ENCODE results near the gene GPSM3. TPM values are rescaled to one million over a fixed set of nuclear protein-coding genes. Genes with fewer than 3 reads are reported as not detected.

Gene GPSM3
- total RNA-seq, 1 experiment from 2014 or later = 2.0 TPM

- intact Hi-C loops (cut with micrococcal nuclease; ENCODE audit: unreplicated experiment) (loop anchor here (10.0 kb wide), 1 partner anchor 82 kb away; no protein-coding TSS in a partner anchor), in situ Hi-C loops (cut with HindIII; ENCODE audit: low pct_unique_long_range_greater_than_20kb, low sequenced_read_pairs) (no loop called here)
- no peaks in the 10 kb centered on the region for H3K9me3 ChIP-seq (ENCODE audit: control insufficient read depth, insufficient read depth, low read depth, low read length)
- ATAC-seq = no peak
- ChIA-PET CTCF (interaction anchor here (0.9 kb wide), 1 partner anchor 67 kb away, joined by 8 read pairs; the partner anchor contains the start of gene FKBPL), POLR2A (interaction anchor here (0.6 to 0.7 kb wide), 3 partner anchors 30 to 151 kb away, joined by 4 to 6 read pairs (median 5); no protein-coding TSS in a partner anchor)
- peak overlapping the region; percentile 96 for H3K27ac ChIP-seq (ENCODE audit: low read length)
- peaks cover 24% of the 10 kb centered on the region for H3K4me1 ChIP-seq (ENCODE audit: control insufficient read depth, insufficient read depth, low read length)
- no TSS peak for BruUV-seq (replicated peaks)
- H3K27me3 ChIP-seq (ENCODE audit: control insufficient read depth, insufficient read depth, low read length) = no peaks in the 10 kb centered on the region
- no peak for TF ChIP-seq POLR2AphosphoS5 (IDR thresholded peaks at IDR 0.05; ENCODE audit: low read depth, low read length)
- TF ChIP-seq, protein P1, sequence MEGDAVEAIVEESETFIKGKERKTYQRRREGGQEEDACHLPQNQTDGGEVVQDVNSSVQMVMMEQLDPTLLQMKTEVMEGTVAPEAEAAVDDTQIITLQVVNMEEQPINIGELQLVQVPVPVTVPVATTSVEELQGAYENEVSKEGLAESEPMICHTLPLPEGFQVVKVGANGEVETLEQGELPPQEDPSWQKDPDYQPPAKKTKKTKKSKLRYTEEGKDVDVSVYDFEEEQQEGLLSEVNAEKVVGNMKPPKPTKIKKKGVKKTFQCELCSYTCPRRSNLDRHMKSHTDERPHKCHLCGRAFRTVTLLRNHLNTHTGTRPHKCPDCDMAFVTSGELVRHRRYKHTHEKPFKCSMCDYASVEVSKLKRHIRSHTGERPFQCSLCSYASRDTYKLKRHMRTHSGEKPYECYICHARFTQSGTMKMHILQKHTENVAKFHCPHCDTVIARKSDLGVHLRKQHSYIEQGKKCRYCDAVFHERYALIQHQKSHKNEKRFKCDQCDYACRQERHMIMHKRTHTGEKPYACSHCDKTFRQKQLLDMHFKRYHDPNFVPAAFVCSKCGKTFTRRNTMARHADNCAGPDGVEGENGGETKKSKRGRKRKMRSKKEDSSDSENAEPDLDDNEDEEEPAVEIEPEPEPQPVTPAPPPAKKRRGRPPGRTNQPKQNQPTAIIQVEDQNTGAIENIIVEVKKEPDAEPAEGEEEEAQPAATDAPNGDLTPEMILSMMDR (IDR thresholded peaks at IDR 0.05) = no peak
- DNase-seq (ENCODE audit: low read depth, low spot score) = no peak
- no peaks in the 10 kb centered on the region for H3K36me3 ChIP-seq (ENCODE audit: control insufficient read depth, insufficient read depth, low read length)
- peak overlapping the region; percentile 86 to 94 for H3K4me3 ChIP-seq (ENCODE audit: low read depth in 2 of 2, low read length in 2 of 2)
Observed at GRCh38 chr6:32196682-32197616, 4.5 kb upstream of the GPSM3 start.

DNA sequence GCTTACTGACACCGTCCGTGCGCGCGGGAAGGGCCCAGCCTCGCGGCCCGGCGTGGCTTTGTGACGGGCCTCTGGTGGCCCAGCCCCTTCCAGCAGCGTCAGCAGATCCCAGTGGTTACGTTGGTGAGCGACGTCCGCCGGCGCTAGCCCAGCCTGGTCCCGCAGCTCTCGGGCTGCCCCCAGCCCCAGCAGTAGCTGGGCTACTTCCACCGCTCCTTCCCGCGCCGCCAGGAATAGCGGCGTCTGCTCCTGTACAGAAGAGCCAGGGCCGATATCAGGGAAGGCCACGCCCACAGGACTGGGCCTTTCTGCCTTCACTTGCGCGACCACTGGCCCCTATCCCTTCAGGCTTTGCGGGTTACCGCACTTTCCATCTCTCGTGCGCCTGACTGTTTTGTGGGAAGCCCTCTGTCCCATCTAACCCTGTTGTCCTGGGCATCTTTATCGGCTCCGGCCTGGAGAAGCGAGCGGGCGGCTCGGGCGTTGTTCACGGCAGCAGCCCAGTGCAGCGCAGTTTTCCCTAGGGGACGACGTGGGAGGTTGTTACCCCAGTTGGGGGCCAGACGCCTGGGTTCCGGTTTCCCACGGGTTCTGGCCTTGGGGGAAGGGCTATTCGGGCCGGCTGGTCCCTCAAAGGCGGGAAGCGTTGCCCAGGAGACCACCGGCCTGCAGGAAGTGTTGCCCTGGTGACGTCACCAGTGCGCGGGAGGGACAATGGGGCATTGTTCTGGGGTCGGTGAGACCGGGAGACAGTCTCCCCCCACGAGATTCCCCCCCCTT lies 3.6 kb upstream of the GPSM3 start:
- TF ChIP-seq, protein P1 (IDR thresholded peaks at IDR 0.05) = no peak
- TF ChIP-seq TCF7L2 (IDR thresholded peaks at IDR 0.05; ENCODE audit: low read depth, low read length) (no peak), POLR2AphosphoS5 (IDR thresholded peaks at IDR 0.05; ENCODE audit: low read depth, low read length) (peak; percentile 86), SIN3A (IDR thresholded peaks at IDR 0.05; ENCODE audit: borderline replicate concordance, insufficient read depth, low read depth, low read length) (peak; percentile 32; the same call in 1 of the 2 replicates)
- ChIA-PET POLR2A (interaction anchor here (0.6 to 1.0 kb wide), 3 partner anchors 19 to 150 kb away, joined by 4 to 5 read pairs (median 4); no protein-coding TSS in a partner anchor), CTCF (interaction anchor here (0.6 to 1.0 kb wide), 7 partner anchors 19 to 671 kb away, joined by 3 to 10 read pairs (median 6); partner anchors contain the start of gene ATF6B)
- DNase-seq (ENCODE audit: low read depth, low spot score) (no peak), ATAC-seq (peak; percentile 93)
- peak overlapping the region; percentile 96 for H3K27ac ChIP-seq (ENCODE audit: low read length)
- no peaks in the 10 kb centered on the region for H3K9me3 ChIP-seq (ENCODE audit: control insufficient read depth, insufficient read depth, low read depth, low read length)
- BruUV-seq (replicated peaks) = TSS peak; percentile 93
- peaks cover 28% of the 10 kb centered on the region for H3K4me1 ChIP-seq (ENCODE audit: control insufficient read depth, insufficient read depth, low read length)
- H3K36me3 ChIP-seq (ENCODE audit: control insufficient read depth, insufficient read depth, low read length) = no peaks in the 10 kb centered on the region
- peak overlapping the region; percentile 86 to 94 for H3K4me3 ChIP-seq (ENCODE audit: low read depth in 2 of 2, low read length in 2 of 2)
- in situ Hi-C loops (cut with HindIII; ENCODE audit: low pct_unique_long_range_greater_than_20kb, low sequenced_read_pairs) (no loop called here), intact Hi-C loops (cut with micrococcal nuclease; ENCODE audit: unreplicated experiment) (loop anchor here (10.0 kb wide), 1 partner anchor 81 kb away; no protein-coding TSS in a partner anchor)
- H3K27me3 ChIP-seq (ENCODE audit: control insufficient read depth, insufficient read depth, low read length) = no peaks in the 10 kb centered on the region

Measured in Panc1 (cell line).